GM12878 (cell line): Measurements from ENCODE around the gene DLEC1. TPM values are rescaled to one million over a fixed set of nuclear protein-coding genes. Genes with fewer than 3 reads are reported as not detected.

Experiments
- HDAC6 ChIP-seq: fragments of 200-600 bp; sonication (generic); IDR thresholded peaks from one replicate; pipeline ENCODE4 v1.8.0; 2017; ENCODE audit warnings: antibody characterized with exemption; ENCODE audit not compliant: unreplicated experiment
- MTA2 ChIP-seq: fragments of 450-650 bp; IDR thresholded peaks from 2 replicates; pipeline ENCODE4 v1.6.1; 2016; ENCODE audit warnings: low read depth, mild to moderate bottlenecking, moderate library complexity
- SRF ChIP-seq, 2 experiments: IDR thresholded peaks; 2 replicates each; pipeline ENCODE4 v1.6.1; 2011; ENCODE audit warnings: low read depth in 2 of 2, low read length in 2 of 2, mild to moderate bottlenecking in 1 of 2, moderate library complexity in 1 of 2
- STAT3 ChIP-seq: IDR thresholded peaks from 2 replicates; pipeline ENCODE4 v1.6.1; 2011; ENCODE audit warnings: low read depth, low read length, improper control_type of control experiment
- TCF12 ChIP-seq: IDR thresholded peaks from 2 replicates; pipeline ENCODE4 v1.6.1; 2011; ENCODE audit warnings: low read depth, mild to moderate bottlenecking, low read length
- polyA plus RNA-seq, 11 experiments: library from polyadenylated mRNA; depleted of rRNA in 4 of 11; unstranded in 6 of 11; stranded (reverse) in 5 of 11; fragments of >200 nt; fragmentation: Nextera tagmentation in 4 of 11; fragmentation: Illumina TruSeq in 1 of 11; extraction: Ambion mirVana in 4 of 11; extraction: Trizol in 1 of 11; gene quantifications; 1 replicate in 1 of 11; 2 replicates in 10 of 11; pipeline versions ENCODE4 v1.2.1 to v1.2.3, GENCODE V29; 2011 to 2016; ENCODE audit warnings: inconsistent platforms in 2 of 11, missing spikeins in 2 of 11, low read depth in 1 of 11
- total RNA-seq, 4 experiments: library from RNA; depleted of rRNA in 3 of 4; stranded (reverse); fragments of >200 nt in 3 of 4; fragmentation: Illumina TruSeq in 1 of 4; extraction: Trizol in 1 of 4; gene quantifications; 2 replicates each; pipeline versions ENCODE4 v1.2.1 to v1.2.3, GENCODE V29; 2013 to 2021
- TF ChIP-seq, protein P1 (sequence below): fragments of 450-650 bp; IDR thresholded peaks from 2 replicates; pipeline ENCODE4 v1.6.1; 2017; ENCODE audit warnings: mild to moderate bottlenecking, moderate library complexity
- TF ChIP-seq, protein P2 (sequence below): IDR thresholded peaks from 2 replicates; pipeline ENCODE4 v1.6.1; 2012; ENCODE audit warnings: mild to moderate bottlenecking, low read depth, low read length

The DLEC1 gene
- total and polyA plus RNA-seq, 10 of the 15 experiments (the other 5 are each of a cell fraction or from before 2014, with no cell fraction given): 0.03 to 0.29 (median 0.07) TPM; not detected in 3

DNA sequence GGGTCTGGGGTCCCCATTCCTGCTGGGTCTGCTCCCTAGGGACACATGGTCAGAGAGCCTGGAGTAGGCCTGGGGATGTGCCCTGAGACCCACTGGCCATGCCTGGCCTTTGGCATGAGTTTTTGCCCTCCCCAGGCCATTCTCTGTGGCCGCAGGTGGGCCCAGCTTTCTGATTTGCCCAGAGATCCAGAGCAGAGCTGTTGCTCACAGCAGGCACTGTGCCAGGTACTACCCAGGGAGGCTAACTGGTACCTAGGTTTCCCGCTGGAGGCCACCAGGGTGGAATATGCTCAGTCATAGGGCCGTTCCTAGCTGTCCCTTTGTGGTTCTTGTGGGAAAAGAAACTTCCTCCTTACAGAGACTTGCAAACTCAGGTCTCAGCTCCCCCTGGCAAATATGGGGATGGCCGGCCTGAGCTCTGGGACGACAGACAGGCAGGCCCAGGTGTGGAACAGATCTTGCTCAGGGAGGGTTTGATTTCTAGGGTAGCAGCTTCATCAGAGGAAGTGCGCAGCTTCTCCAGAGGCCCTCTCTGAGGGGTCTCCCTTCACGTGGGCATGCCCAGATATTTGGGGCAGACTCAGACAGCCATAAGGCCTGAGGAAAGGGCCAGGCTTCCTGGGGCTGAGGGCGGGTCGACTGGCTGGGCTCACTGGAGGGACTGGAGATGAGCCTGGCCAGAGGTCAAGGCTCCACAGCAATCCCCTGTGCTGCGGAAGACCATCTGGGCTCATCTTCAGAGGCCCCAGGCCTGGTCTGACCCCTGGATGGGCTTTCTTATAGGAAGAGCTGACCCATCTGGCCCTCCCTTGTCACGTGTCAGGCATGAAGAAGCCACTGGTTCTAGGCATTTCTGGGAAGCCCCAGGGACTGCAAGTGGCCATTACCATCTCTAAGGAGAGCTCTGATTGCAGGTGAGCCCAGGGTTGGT, 69.9 kb downstream of the DLEC1 start (continued):
- TF ChIP-seq, protein P1, sequence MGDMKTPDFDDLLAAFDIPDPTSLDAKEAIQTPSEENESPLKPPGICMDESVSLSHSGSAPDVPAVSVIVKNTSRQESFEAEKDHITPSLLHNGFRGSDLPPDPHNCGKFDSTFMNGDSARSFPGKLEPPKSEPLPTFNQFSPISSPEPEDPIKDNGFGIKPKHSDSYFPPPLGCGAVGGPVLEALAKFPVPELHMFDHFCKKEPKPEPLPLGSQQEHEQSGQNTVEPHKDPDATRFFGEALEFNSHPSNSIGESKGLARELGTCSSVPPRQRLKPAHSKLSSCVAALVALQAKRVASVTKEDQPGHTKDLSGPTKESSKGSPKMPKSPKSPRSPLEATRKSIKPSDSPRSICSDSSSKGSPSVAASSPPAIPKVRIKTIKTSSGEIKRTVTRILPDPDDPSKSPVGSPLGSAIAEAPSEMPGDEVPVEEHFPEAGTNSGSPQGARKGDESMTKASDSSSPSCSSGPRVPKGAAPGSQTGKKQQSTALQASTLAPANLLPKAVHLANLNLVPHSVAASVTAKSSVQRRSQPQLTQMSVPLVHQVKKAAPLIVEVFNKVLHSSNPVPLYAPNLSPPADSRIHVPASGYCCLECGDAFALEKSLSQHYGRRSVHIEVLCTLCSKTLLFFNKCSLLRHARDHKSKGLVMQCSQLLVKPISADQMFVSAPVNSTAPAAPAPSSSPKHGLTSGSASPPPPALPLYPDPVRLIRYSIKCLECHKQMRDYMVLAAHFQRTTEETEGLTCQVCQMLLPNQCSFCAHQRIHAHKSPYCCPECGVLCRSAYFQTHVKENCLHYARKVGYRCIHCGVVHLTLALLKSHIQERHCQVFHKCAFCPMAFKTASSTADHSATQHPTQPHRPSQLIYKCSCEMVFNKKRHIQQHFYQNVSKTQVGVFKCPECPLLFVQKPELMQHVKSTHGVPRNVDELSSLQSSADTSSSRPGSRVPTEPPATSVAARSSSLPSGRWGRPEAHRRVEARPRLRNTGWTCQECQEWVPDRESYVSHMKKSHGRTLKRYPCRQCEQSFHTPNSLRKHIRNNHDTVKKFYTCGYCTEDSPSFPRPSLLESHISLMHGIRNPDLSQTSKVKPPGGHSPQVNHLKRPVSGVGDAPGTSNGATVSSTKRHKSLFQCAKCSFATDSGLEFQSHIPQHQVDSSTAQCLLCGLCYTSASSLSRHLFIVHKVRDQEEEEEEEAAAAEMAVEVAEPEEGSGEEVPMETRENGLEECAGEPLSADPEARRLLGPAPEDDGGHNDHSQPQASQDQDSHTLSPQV: no peak
- TF ChIP-seq TCF12 (no peak), SRF (IDR thresholded peaks at IDR 0.05; ENCODE audit: low read depth in 2 of 2, low read length in 2 of 2) (no peak), HDAC6 (no peak), STAT3 (no peak), MTA2 (no peak)
- TF ChIP-seq, protein P2, sequence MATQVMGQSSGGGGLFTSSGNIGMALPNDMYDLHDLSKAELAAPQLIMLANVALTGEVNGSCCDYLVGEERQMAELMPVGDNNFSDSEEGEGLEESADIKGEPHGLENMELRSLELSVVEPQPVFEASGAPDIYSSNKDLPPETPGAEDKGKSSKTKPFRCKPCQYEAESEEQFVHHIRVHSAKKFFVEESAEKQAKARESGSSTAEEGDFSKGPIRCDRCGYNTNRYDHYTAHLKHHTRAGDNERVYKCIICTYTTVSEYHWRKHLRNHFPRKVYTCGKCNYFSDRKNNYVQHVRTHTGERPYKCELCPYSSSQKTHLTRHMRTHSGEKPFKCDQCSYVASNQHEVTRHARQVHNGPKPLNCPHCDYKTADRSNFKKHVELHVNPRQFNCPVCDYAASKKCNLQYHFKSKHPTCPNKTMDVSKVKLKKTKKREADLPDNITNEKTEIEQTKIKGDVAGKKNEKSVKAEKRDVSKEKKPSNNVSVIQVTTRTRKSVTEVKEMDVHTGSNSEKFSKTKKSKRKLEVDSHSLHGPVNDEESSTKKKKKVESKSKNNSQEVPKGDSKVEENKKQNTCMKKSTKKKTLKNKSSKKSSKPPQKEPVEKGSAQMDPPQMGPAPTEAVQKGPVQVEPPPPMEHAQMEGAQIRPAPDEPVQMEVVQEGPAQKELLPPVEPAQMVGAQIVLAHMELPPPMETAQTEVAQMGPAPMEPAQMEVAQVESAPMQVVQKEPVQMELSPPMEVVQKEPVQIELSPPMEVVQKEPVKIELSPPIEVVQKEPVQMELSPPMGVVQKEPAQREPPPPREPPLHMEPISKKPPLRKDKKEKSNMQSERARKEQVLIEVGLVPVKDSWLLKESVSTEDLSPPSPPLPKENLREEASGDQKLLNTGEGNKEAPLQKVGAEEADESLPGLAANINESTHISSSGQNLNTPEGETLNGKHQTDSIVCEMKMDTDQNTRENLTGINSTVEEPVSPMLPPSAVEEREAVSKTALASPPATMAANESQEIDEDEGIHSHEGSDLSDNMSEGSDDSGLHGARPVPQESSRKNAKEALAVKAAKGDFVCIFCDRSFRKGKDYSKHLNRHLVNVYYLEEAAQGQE: no peak
